NT2/D1 (cell line): ENCODE data around the gene DPY19L3.

Source experiments
- YY1 ChIP-seq: IDR thresholded peaks from 2 replicates; pipeline ENCODE4 v1.6.1; 2011; ENCODE audit not compliant: insufficient read length, insufficient read depth
- ZNF274 ChIP-seq: IDR thresholded peaks from 2 replicates; pipeline ENCODE4 v1.6.1; 2011; ENCODE audit warnings: mild to moderate bottlenecking, low read depth, low read length

- TF ChIP-seq ZNF274 = no peak
- no peak for TF ChIP-seq YY1
Observed at GRCh38 chr19:32456406-32456805, 50.8 kb downstream of the DPY19L3 start.
